Stimulated activated CD8-positive, alpha-beta memory T cell treated with anti-CD3 and anti-CD28 coated beads, Interleukin-4, amount 100 ng/mL, for 48 hours (primary cell): ENCODE results near the gene EVI2B.
"Not testable (repeated sequence)": the region's sequence is repeated elsewhere in the genome, so short reads cannot be mapped to it uniquely, and the experiment has no call there.

ENCODE experiments used
- DNase-seq: peaks from one replicate; pipeline ENCODE4 v3.0.0-alpha.2; 2020

The EVI2B gene

GRCh38 chr17:31310260-31310659, 3.6 kb downstream of the EVI2B start:
- DNase-seq: peak; percentile 40

- DNase-seq: no peak
Observed at GRCh38 chr17:31309556-31309955, 4.3 kb downstream of the EVI2B start.

- DNase-seq: no peak
Observed at GRCh38 chr17:31308372-31309334, 5.2 kb downstream of the EVI2B start.

- DNase-seq: no peak
Observed at GRCh38 chr17:31307640-31308039, 6.2 kb downstream of the EVI2B start.

- no peak for DNase-seq
Observed at GRCh38 chr17:31299624-31300023, 14.2 kb downstream of the EVI2B start.

GRCh38 chr17:31297090-31297489, 16.8 kb downstream of the EVI2B start, which contains the start of gene OMG:
TSS of gene OMG (minus strand) at chr17:31297239. CDS start at chr17:31296331, 908 bp downstream.
- DNase-seq: no peak

GRCh38 chr17:31296142-31296541, 17.7 kb downstream of the EVI2B start:
- DNase-seq: no peak

GRCh38 chr17:31295489-31295871, 18.4 kb downstream of the EVI2B start:
- no peak for DNase-seq

GRCh38 chr17:31294820-31295488, 18.9 kb downstream of the EVI2B start:
- DNase-seq: no peak

GRCh38 chr17:31294231-31294630, 19.6 kb downstream of the EVI2B start:
- no peak for DNase-seq

GRCh38 chr17:31293581-31293980, 20.3 kb downstream of the EVI2B start:
- DNase-seq: no peak

- no peak for DNase-seq
Observed at GRCh38 chr17:31291820-31292219, 22.0 kb downstream of the EVI2B start.

- DNase-seq: no peak
Observed at GRCh38 chr17:31289790-31290189, 24.1 kb downstream of the EVI2B start.

- not testable (repeated sequence) for DNase-seq
Observed at GRCh38 chr17:31287932-31288331, 25.9 kb downstream of the EVI2B start.

- DNase-seq: no peak
Observed at GRCh38 chr17:31286587-31286986, 27.3 kb downstream of the EVI2B start.

GRCh38 chr17:31283841-31284240, 30.0 kb downstream of the EVI2B start:
- no peak for DNase-seq

- DNase-seq: no peak
Observed at GRCh38 chr17:31281061-31281460, 32.8 kb downstream of the EVI2B start.

GRCh38 chr17:31279401-31279800, 34.5 kb downstream of the EVI2B start:
- DNase-seq: no peak

GRCh38 chr17:31275116-31275515, 38.7 kb downstream of the EVI2B start:
- DNase-seq: no peak

- DNase-seq: no peak
Observed at GRCh38 chr17:31274252-31274651, 39.6 kb downstream of the EVI2B start.

GRCh38 chr17:31273516-31273915, 40.3 kb downstream of the EVI2B start:
- no peak for DNase-seq

GRCh38 chr17:31272803-31273202, 41.1 kb downstream of the EVI2B start:
- no peak for DNase-seq

- DNase-seq: no peak
Observed at GRCh38 chr17:31272236-31272635, 41.6 kb downstream of the EVI2B start.

- no peak for DNase-seq
Observed at GRCh38 chr17:31269578-31269983, 44.3 kb downstream of the EVI2B start.
